GM12864 (cell line): ENCODE results near the gene SPATA31E1.

ENCODE experiments used
- DNase-seq: peaks from one replicate; pipeline ENCODE4 v3.0.0-alpha.2; 2011; ENCODE audit warnings: low read depth
- H3K4me3 ChIP-seq: 2 replicates; pipeline ENCODE4 v1.5.1; 2011; ENCODE audit warnings: mild to moderate bottlenecking, low read depth, low read length, control low read depth
- CTCF ChIP-seq: IDR thresholded peaks from 2 replicates; pipeline ENCODE4 v1.5.1; 2011; ENCODE audit warnings: low read depth, mild to moderate bottlenecking, moderate library complexity, low read length, control low read depth, inconsistent platforms; ENCODE audit errors: missing control alignments

SPATA31E1 gene

GRCh38 chr9:87862536-87863268 is 20.0 kb upstream of the SPATA31E1 start:
- DNase-seq, result no peak
- no peak for TF ChIP-seq CTCF
- H3K4me3 ChIP-seq, result no peak overlapping the region

GRCh38 chr9:87863882-87864465 is 18.7 kb upstream of the SPATA31E1 start:
- H3K4me3 ChIP-seq, result no peak overlapping the region
- TF ChIP-seq CTCF, result no peak
- DNase-seq, result no peak

GRCh38 chr9:87864915-87865314 is 17.8 kb upstream of the SPATA31E1 start:
- TF ChIP-seq CTCF, result no peak
- no peak overlapping the region for H3K4me3 ChIP-seq
- DNase-seq, result no peak

GRCh38 chr9:87865626-87866025 is 17.1 kb upstream of the SPATA31E1 start:
- no peak for TF ChIP-seq CTCF
- DNase-seq, result no peak
- no peak overlapping the region for H3K4me3 ChIP-seq

- H3K4me3 ChIP-seq, result no peak overlapping the region
- no peak for DNase-seq
- TF ChIP-seq CTCF, result no peak
Observed at GRCh38 chr9:87867391-87867790, 15.3 kb upstream of the SPATA31E1 start.

- no peak for DNase-seq
- no peak overlapping the region for H3K4me3 ChIP-seq
- no peak for TF ChIP-seq CTCF
Observed at GRCh38 chr9:87868175-87868574, 14.5 kb upstream of the SPATA31E1 start.

- H3K4me3 ChIP-seq, result no peak overlapping the region
- TF ChIP-seq CTCF, result no peak
- no peak for DNase-seq
Observed at GRCh38 chr9:87868635-87869034, 14.0 kb upstream of the SPATA31E1 start.
